Esophagus muscularis mucosa (tissue), 4 donors: ENCODE results near the gene CHCHD6.

Experiments used
- CTCF ChIP-seq, 3 experiments: fragments of 200-600 bp in 2 of 3; fragments of 450-650 bp in 1 of 3; sonication (generic) in 2 of 3; IDR thresholded peaks; one replicate each; pipeline ENCODE4 v1.5.1; 2017 to 2019; ENCODE audit warnings: antibody characterized with exemption in 3 of 3, mild to moderate bottlenecking in 2 of 3, moderate library complexity in 1 of 3
- EP300 ChIP-seq: sonication (generic); formaldehyde crosslinking; IDR thresholded peaks from one replicate; pipeline ENCODE4 v1.6.1; 2017; ENCODE audit warnings: antibody characterized with exemption
- POLR2A ChIP-seq: fragments of 450-650 bp; IDR thresholded peaks from one replicate; pipeline ENCODE4 v1.6.1; 2017; ENCODE audit warnings: antibody characterized with exemption, moderate library complexity, mild to moderate bottlenecking, low read depth
- POLR2AphosphoS5 ChIP-seq, 2 donors: sonication (generic); formaldehyde crosslinking; IDR thresholded peaks; one replicate each; pipeline ENCODE4 v1.6.1; 2017; ENCODE audit warnings: antibody characterized with exemption in 2 of 2

- TF ChIP-seq POLR2A (no peak), CTCF (IDR thresholded peaks at IDR 0.05) (no peak), POLR2AphosphoS5 (IDR thresholded peaks at IDR 0.05) (no peak), EP300 (no peak)
These were observed 42.3 kb upstream of the CHCHD6 start for GRCh38 chr3:126661532-126662364.
